Uterine smooth muscle cell (primary cell): Measurements from ENCODE around the gene CABYR. TPM values are rescaled to one million over a fixed set of nuclear protein-coding genes. Genes with fewer than 3 reads are reported as not detected.

Source experiments
- total RNA-seq: library from RNA; depleted of rRNA; stranded (reverse); fragments of >200 nt; gene quantifications from 2 replicates; pipeline ENCODE4 v1.2.3, GENCODE V29; 2014

CABYR gene, protein sequence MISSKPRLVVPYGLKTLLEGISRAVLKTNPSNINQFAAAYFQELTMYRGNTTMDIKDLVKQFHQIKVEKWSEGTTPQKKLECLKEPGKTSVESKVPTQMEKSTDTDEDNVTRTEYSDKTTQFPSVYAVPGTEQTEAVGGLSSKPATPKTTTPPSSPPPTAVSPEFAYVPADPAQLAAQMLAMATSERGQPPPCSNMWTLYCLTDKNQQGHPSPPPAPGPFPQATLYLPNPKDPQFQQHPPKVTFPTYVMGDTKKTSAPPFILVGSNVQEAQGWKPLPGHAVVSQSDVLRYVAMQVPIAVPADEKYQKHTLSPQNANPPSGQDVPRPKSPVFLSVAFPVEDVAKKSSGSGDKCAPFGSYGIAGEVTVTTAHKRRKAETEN
- 3.9 and 7.2 TPM in 2 replicates for total RNA-seq

DNA sequence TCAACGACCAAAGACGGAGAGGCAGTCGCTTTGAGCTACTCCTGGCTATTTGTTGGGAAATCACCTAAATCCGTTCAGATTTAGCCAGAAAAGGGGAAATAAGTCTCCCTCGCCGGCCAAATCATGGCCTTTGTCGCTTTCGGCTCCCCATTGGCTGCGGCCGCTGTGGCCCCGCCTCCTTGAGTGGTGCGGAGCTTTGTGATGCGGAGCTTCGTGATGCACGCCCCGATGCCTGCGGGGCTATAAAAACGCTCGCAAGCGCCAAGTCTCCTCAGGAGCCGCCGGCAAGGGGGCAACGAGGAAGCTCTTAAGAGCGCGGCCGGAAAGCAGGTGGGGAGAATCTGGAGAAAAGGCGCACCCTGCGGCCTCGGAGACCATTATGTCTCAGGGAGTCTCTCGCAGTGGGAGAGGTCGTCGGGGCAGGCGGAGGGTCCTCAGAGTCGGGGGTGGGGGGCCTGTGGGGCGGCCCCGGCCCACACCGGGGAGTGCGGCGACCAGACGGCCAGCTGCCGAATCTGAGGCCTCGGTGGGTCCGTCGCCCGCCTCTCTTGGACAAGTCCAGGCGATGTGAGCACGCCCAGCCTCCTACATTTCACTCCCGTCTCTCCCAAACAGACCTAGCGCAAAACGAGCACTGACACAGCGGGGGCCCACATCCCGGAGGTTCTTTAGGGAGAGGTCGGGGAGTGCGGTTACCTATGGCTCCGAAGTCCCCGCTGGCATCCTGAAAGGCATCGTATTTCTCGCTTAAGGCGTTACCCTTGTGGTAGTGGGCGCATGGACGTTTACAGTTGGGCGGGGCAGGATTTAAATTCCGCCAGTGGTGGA lies at the start of gene CABYR:
Gene CABYR, plus strand, starts transcription at position 274 of the 828 bp plus-strand sequence. CDS start 4,053 bp downstream, outside the sequence.

Other genes starting within 250 kb of the CABYR start
- 20.8 and 31.5 TPM in 2 replicates for gene TTC39C, start 124.3 kb upstream of the CABYR start, total RNA-seq